ENCODE results near the gene BIRC5.

- TF ChIP-seq CTCF (IDR thresholded peaks at IDR 0.05) (no peak), EP300 (IDR thresholded peaks at IDR 0.05) (no peak)
Observed at GRCh38 chr17:78256707-78257591, 42.9 kb downstream of the BIRC5 start.
